HepG2 (cell line): ENCODE results near the gene TSPAN5. TPM values are rescaled to one million over a fixed set of nuclear protein-coding genes. Genes with fewer than 3 reads are reported as not detected.

ENCODE experiments used
- ATAC-seq: fragments of 200-7000 bp; cut with Tn5 transposase; 3 replicates; pipeline ENCODE4 v1.9.1; 2020; ENCODE audit warnings: mild to moderate bottlenecking, moderate library complexity
- BruUV-seq: library from RNA; stranded (reverse); fragments of 400-500 nt; replicated peaks from 2 replicates; lab custom pipeline; 2021; lab: Mats Ljungman, UMichigan
- CTCF ChIA-PET: fragments of 300-600 bp; formaldehyde crosslinking; extraction: SDS; loops from one replicate; lab custom pipeline; 2021; ENCODE audit warnings: low total read pairs, inconsistent platforms, low intra/inter-chr PET ratio; lab: Yijun Ruan, JAX
- POLR2A ChIA-PET: fragments of 350-600 bp; sonication (Branson Sonifier 250); formaldehyde crosslinking; loops from one replicate; lab custom pipeline; 2020; ENCODE audit warnings: antibody characterized with exemption, inconsistent platforms; lab: Yijun Ruan, JAX
- DNase-seq: peaks from one replicate; pipeline ENCODE4 v3.0.0-alpha.2; 2015; ENCODE audit warnings: low spot score
- FAIRE-seq: peaks from 3 replicates; lab custom pipeline; 2011; peaks lifted over from hg19 to GRCh38; lab: Jason Lieb, UNC
- H2AFZ ChIP-seq: one replicate; pipeline ENCODE4 v1.6.1; 2011; ENCODE audit warnings: low read length, inconsistent platforms
- H3K27ac ChIP-seq: fragments of 300-600 bp; 3 replicates; pipeline ENCODE4 v1.8.0; 2011; ENCODE audit warnings: mixed run types, mild to moderate bottlenecking, mixed read lengths, low read length, inconsistent platforms; ENCODE audit not compliant: insufficient read depth; ENCODE audit errors: extremely low read length
- H3K27me3 ChIP-seq, 2 experiments: fragments of 200-600 bp in 1 of 2; 2 replicates in 1 of 2; 3 replicates in 1 of 2; pipeline versions ENCODE4 v1.6.0 to v1.8.0; 2011; ENCODE audit warnings: low read length in 2 of 2, mild to moderate bottlenecking in 2 of 2, moderate library complexity in 2 of 2, inconsistent platforms in 1 of 2; ENCODE audit not compliant: insufficient read depth in 2 of 2, control insufficient read depth in 1 of 2
- H3K36me3 ChIP-seq, 2 experiments: fragments of 200-600 bp in 1 of 2; replicated peaks in 1 of 2; 2 replicates in 1 of 2; 3 replicates in 1 of 2; pipeline versions ENCODE4 v1.5.1 to v1.8.0; 2011; ENCODE audit warnings: low read length in 2 of 2, inconsistent platforms in 1 of 2; ENCODE audit not compliant: insufficient read depth in 2 of 2, control insufficient read depth in 1 of 2
- H3K4me1 ChIP-seq: 2 replicates; pipeline ENCODE4 v1.5.1; 2012; ENCODE audit warnings: low read length, inconsistent platforms; ENCODE audit not compliant: insufficient read depth
- H3K4me2 ChIP-seq: 2 replicates; pipeline ENCODE4 v1.6.0; 2011; ENCODE audit warnings: low read depth, low read length, inconsistent platforms
- H3K4me3 ChIP-seq, 3 experiments: fragments of 200-600 bp in 1 of 3; sonication (generic), shearing (Covaris generic) in 1 of 3; replicated peaks in 1 of 3; 2 replicates each; pipeline ENCODE4 v1.5.1; 2011 to 2016; ENCODE audit warnings: low read length in 3 of 3, inconsistent platforms in 2 of 3, low read depth in 2 of 3, mild to moderate bottlenecking in 2 of 3, control low read depth in 1 of 3, mixed read lengths in 1 of 3; ENCODE audit not compliant: insufficient read depth in 1 of 3
- H3K79me2 ChIP-seq: one replicate; pipeline ENCODE4 v1.6.1; 2011; ENCODE audit warnings: low read length, inconsistent platforms; ENCODE audit not compliant: insufficient read depth
- H3K9ac ChIP-seq: 2 replicates; pipeline ENCODE4 v1.6.0; 2011; ENCODE audit warnings: mild to moderate bottlenecking, low read depth, low read length, inconsistent platforms; ENCODE audit not compliant: insufficient read depth
- H3K9me3 ChIP-seq: 2 replicates; pipeline ENCODE4 v1.5.1; 2012; ENCODE audit warnings: mild to moderate bottlenecking, low read length
- H4K20me1 ChIP-seq: 2 replicates; pipeline ENCODE4 v1.6.0; 2011; ENCODE audit warnings: inconsistent platforms, mild to moderate bottlenecking, low read length, moderate library complexity; ENCODE audit not compliant: insufficient read depth
- ATF7 ChIP-seq, 2 experiments: fragments of 450-650 bp in 1 of 2; sonication (generic) in 1 of 2; formaldehyde crosslinking in 1 of 2; IDR thresholded peaks; 2 replicates each; pipeline versions ENCODE4 v1.4.0 to v1.6.1; 2016 to 2020; ENCODE audit warnings: antibody characterized with exemption in 1 of 2, mild to moderate bottlenecking in 1 of 2, missing genetic modification reagents in 1 of 2
- GZF1 ChIP-seq: sonication (generic); formaldehyde crosslinking; IDR thresholded peaks from 2 replicates; pipeline ENCODE4 v1.5.1; 2020; ENCODE audit warnings: mild to moderate bottlenecking, missing genetic modification reagents
- PCBP2 ChIP-seq: fragments of 200-400 bp; formaldehyde crosslinking; optimal IDR thresholded peaks from 2 replicates; pipeline ENCODE3; 2018; ENCODE audit warnings: low read length, low read depth; ENCODE audit not compliant: poor library complexity, severe bottlenecking
- SOX13 ChIP-seq, 3 experiments: fragments of 450-650 bp in 1 of 3; sonication (generic) in 1 of 3; formaldehyde crosslinking in 1 of 3; IDR thresholded peaks in 2 of 3; conservative IDR thresholded peaks in 1 of 3; 2 replicates each; pipeline versions ENCODE4 v1.5.0 to v1.6.1; 2016 to 2020; ENCODE audit warnings: antibody characterized with exemption in 1 of 3, mild to moderate bottlenecking in 1 of 3, missing compliant biosample characterization in 1 of 3, missing genetic modification reagents in 1 of 3, moderate library complexity in 1 of 3
- TEAD2 ChIP-seq: sonication (generic); formaldehyde crosslinking; IDR thresholded peaks from 2 replicates; pipeline ENCODE4 v1.9.0; 2021; ENCODE audit warnings: missing genetic modification reagents
- WGBS: methylation state at CpG from one replicate; pipeline ENCODE4 v1.1.6; 2017; ENCODE audit warnings: low lambda C conversion rate; 5-methylcytosine and 5-hydroxymethylcytosine counted together
- in situ Hi-C: cut with HindIII; loops from 2 replicates; pipeline ENCODE4 v1.10.0; 2017; ENCODE audit warnings: low pct_unique_long_range_greater_than_20kb; ENCODE audit not compliant: extremely low pct_ligation_motif_present
- intact Hi-C: fragments of 100-400 bp; cut with micrococcal nuclease; formaldehyde crosslinking; loops from one replicate; pipeline ENCODE4 v1.10.0; 2022; ENCODE audit not compliant: unreplicated experiment
- polyA plus RNA-seq, 8 experiments: library from polyadenylated mRNA; depleted of rRNA in 3 of 8; stranded (reverse) in 7 of 8; unstranded in 1 of 8; fragments of >200 nt; fragmentation: Illumina TruSeq in 4 of 8; extraction: Trizol in 4 of 8; gene quantifications; 2 replicates each; pipeline versions ENCODE4 v1.2.1 to v1.2.3, GENCODE V29; 2011 to 2016; ENCODE audit warnings: low read depth in 4 of 8, missing spikeins in 1 of 8, mixed read lengths in 1 of 8; ENCODE audit not compliant: insufficient read depth in 1 of 8
- total RNA-seq, 5 experiments: library from RNA; depleted of rRNA; stranded (reverse); fragments of >200 nt; fragmentation: Illumina TruSeq; extraction: Trizol; gene quantifications; 2 replicates each; pipeline ENCODE4 v1.2.3, GENCODE V29; 2016; ENCODE audit warnings: low read depth in 1 of 5
- TF ChIP-seq, protein P1 (sequence below): sonication (generic); formaldehyde crosslinking; IDR thresholded peaks from 2 replicates; pipeline ENCODE4 v1.5.0; 2020; ENCODE audit warnings: mild to moderate bottlenecking, missing genetic modification reagents, borderline replicate concordance

Gene TSPAN5
- total and polyA plus RNA-seq, 2 of the 13 experiments (the other 11 are each of a cell fraction or from before 2014, with no cell fraction given) = 0.20 to 0.53 TPM

DNA sequence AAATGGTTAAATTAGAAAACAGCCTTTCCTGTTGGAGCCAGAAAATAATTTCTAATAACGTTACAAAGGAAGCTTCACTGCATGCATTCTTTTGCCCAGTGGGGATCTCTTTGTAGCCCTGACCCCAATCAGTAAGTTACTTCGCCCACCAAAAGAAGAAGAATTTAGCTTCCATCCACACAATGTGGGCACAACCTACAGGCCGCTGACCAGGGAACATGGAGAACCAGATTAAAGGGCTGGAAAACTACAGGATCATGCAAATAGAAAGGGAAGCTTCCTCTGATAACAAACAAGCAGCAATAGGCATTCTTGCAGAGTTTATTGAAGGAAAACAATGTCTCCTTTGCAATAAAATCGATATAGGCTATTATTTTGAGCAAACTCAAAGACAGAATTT, 21.3 kb upstream of the TSPAN5 start:
- H3K9ac ChIP-seq = no peak overlapping the region
- H3K27ac ChIP-seq = no peak overlapping the region
- no peaks in the 10 kb centered on the region for H3K79me2 ChIP-seq
- no peaks in the 10 kb centered on the region for H4K20me1 ChIP-seq
- ChIA-PET CTCF (no interaction called here), POLR2A (no interaction called here)
- WGBS = 15% methylated on average over 4 of the region's 4 CpGs
- no TSS peak for BruUV-seq
- TF ChIP-seq PCBP2 = no peak
- TF ChIP-seq GZF1 (CRISPR knock-in tag) = no peak
- TF ChIP-seq TEAD2 (CRISPR knock-in tag) = no peak
- no peak for TF ChIP-seq SOX13 (IDR thresholded peaks at IDR 0.05)
- no peak for TF ChIP-seq SOX13 (CRISPR knock-in tag; conservative IDR thresholded peaks at IDR 0.05 in 1 of 2, IDR thresholded peaks at IDR 0.05 in 1 of 2)
- no peak for DNase-seq
- intact Hi-C loops = no loop called here
- no peak for FAIRE-seq
- no peaks in the 10 kb centered on the region for H3K9me3 ChIP-seq
- no peaks in the 10 kb centered on the region for H3K27me3 ChIP-seq
- no peak overlapping the region for H3K4me2 ChIP-seq
- in situ Hi-C loops = no loop called here
- H3K4me1 ChIP-seq = no peaks in the 10 kb centered on the region
- no peak for ATAC-seq
- H3K4me3 ChIP-seq = no peak overlapping the region
- no peak overlapping the region for H2AFZ ChIP-seq
- H3K36me3 ChIP-seq = no peaks in the 10 kb centered on the region

DNA sequence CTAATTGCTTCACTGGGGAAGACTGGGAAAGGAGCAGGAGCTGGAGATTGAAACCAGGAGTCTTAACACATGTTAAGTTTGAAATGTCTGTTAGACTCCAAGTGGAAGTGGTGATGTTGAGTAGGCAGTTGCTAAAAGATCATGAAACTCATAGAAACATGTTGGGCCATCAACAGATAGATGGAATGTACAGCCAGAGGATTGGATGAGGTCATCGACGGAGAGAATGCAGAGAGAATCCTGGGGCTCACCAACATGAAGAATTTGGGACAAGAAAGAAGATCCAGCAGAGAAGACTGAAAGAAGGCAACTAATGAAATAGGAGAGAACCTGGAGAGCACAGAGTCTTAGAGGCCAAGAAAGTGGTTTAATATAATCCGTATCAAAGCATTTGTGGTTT, 19.4 kb upstream of the TSPAN5 start:
- in situ Hi-C loops = no loop called here
- ATAC-seq (no peak), DNase-seq (no peak), FAIRE-seq (no peak)
- ChIA-PET POLR2A (no interaction called here), CTCF (no interaction called here)
- 75% methylated on average over 3 of the region's 3 CpGs for WGBS
- Histone ChIP-seq H3K27me3 (no peaks in the 10 kb centered on the region), H3K4me2 (no peak overlapping the region), H3K4me3 (no peak overlapping the region), H3K9ac (no peak overlapping the region), H3K79me2 (no peaks in the 10 kb centered on the region), H2AFZ (no peak overlapping the region), H3K36me3 (no peaks in the 10 kb centered on the region), H3K9me3 (no peaks in the 10 kb centered on the region), H3K27ac (no peak overlapping the region), H3K4me1 (no peaks in the 10 kb centered on the region), H4K20me1 (no peaks in the 10 kb centered on the region)
- BruUV-seq = no TSS peak
- TF ChIP-seq, protein P1, sequence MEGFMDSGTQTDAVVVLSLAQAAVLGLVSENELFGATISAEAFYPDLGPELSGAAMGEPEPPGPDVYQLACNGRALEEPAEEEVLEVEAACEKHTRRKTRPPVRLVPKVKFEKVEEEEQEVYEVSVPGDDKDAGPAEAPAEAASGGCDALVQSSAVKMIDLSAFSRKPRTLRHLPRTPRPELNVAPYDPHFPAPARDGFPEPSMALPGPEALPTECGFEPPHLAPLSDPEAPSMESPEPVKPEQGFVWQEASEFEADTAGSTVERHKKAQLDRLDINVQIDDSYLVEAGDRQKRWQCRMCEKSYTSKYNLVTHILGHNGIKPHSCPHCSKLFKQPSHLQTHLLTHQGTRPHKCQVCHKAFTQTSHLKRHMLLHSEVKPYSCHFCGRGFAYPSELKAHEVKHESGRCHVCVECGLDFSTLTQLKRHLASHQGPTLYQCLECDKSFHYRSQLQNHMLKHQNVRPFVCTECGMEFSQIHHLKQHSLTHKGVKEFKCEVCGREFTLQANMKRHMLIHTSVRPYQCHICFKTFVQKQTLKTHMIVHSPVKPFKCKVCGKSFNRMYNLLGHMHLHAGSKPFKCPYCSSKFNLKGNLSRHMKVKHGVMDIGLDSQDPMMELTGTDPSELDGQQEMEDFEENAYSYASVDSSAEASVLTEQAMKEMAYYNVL (CRISPR knock-in tag) = no peak
- TF ChIP-seq ATF7 (IDR thresholded peaks at IDR 0.05) = peak; percentile 80
- TF ChIP-seq ATF7 (CRISPR knock-in tag; IDR thresholded peaks at IDR 0.05) = no peak
- intact Hi-C loops = no loop called here
